PC-9 (cell line): ENCODE data around the gene ACOT2. TPM values are rescaled to one million over a fixed set of nuclear protein-coding genes. Genes with fewer than 3 reads are reported as not detected.
"Not testable (repeated sequence)": the region's sequence is repeated elsewhere in the genome, so short reads cannot be mapped to it uniquely, and the experiment has no call there.

Experiments
- Bru-seq: library from RNA; stranded (reverse); fragments of 400-500 nt; gene quantifications from one replicate; lab custom pipeline; 2021; lab: Mats Ljungman, UMichigan
- BruChase-seq, 2 experiments: library from RNA; stranded (reverse); fragments of 400-500 nt; gene quantifications; one replicate each; lab custom pipeline; 2021; lab: Mats Ljungman, UMichigan
- BruUV-seq: library from RNA; stranded (reverse); fragments of 400-500 nt; replicated peaks from 2 replicates; lab custom pipeline; 2021; lab: Mats Ljungman, UMichigan
- CTCF ChIA-PET: fragments of 300-600 bp; sonication (Branson Sonifier 250); formaldehyde crosslinking; loops from one replicate; lab custom pipeline; 2022; ENCODE audit warnings: antibody characterized with exemption; lab: Charles Lee
- POLR2A ChIA-PET: fragments of 300-600 bp; sonication (Branson Sonifier 250); formaldehyde crosslinking; loops from one replicate; lab custom pipeline; 2022; ENCODE audit warnings: antibody characterized with exemption; ENCODE audit not compliant: unreplicated experiment; lab: Charles Lee
- DNase-seq, 2 experiments: peaks; one replicate each; pipeline versions ENCODE4 v3.0.0 to v3.0.0-alpha.2; 2015 to 2022; ENCODE audit warnings: mixed read lengths in 1 of 2
- H2AFZ ChIP-seq: fragments of 200-600 bp; sonication (generic); 2 replicates; pipeline ENCODE4 v1.8.1; 2017; ENCODE audit warnings: antibody characterized with exemption
- H3F3A ChIP-seq: fragments of 200-600 bp; sonication (generic); 2 replicates; pipeline ENCODE4 v1.8.1; 2017; ENCODE audit warnings: antibody characterized with exemption, mild to moderate bottlenecking, low read depth; ENCODE audit not compliant: insufficient read depth
- H3K27ac ChIP-seq: fragments of 200-600 bp; sonication (generic); 2 replicates; pipeline ENCODE4 v1.6.1; 2016; ENCODE audit warnings: mixed run types
- H3K27me3 ChIP-seq: fragments of 200-600 bp; sonication (generic); 2 replicates; pipeline ENCODE4 v1.6.1; 2016; ENCODE audit warnings: low read depth, mixed run types; ENCODE audit not compliant: insufficient read depth
- H3K36me3 ChIP-seq: fragments of 200-600 bp; sonication (generic); 2 replicates; pipeline ENCODE4 v1.6.1; 2016; ENCODE audit warnings: low read depth, mixed run types
- H3K4me1 ChIP-seq: fragments of 200-600 bp; sonication (generic); replicated peaks from 2 replicates; pipeline ENCODE4 v1.6.1; 2016; ENCODE audit warnings: mixed run types; ENCODE audit not compliant: insufficient read depth
- H3K4me2 ChIP-seq: fragments of 200-600 bp; sonication (generic); 2 replicates; pipeline ENCODE4 v1.6.1; 2017; ENCODE audit warnings: mixed run types
- H3K4me3 ChIP-seq: fragments of 200-600 bp; sonication (generic); 2 replicates; pipeline ENCODE4 v1.6.1; 2016; ENCODE audit warnings: mixed run types
- H3K79me2 ChIP-seq: fragments of 200-600 bp; sonication (generic); 2 replicates; pipeline ENCODE4 v1.6.1; 2017; ENCODE audit warnings: low read depth, mixed run types
- H3K9me2 ChIP-seq: fragments of 200-600 bp; sonication (generic); 2 replicates; pipeline ENCODE4 v1.8.1; 2017; ENCODE audit warnings: mild to moderate bottlenecking; ENCODE audit not compliant: insufficient read depth
- H3K9me3 ChIP-seq: fragments of 200-600 bp; sonication (generic); 2 replicates; pipeline ENCODE4 v1.8.1; 2016; ENCODE audit warnings: low read depth; ENCODE audit not compliant: insufficient read depth
- H4K20me1 ChIP-seq: fragments of 200-600 bp; sonication (generic); 2 replicates; pipeline ENCODE4 v1.8.1; 2017; ENCODE audit not compliant: insufficient read depth
- EZH2 ChIP-seq: fragments of 200-600 bp; sonication (generic); IDR thresholded peaks from 2 replicates; pipeline ENCODE4 v1.8.0; 2017; ENCODE audit warnings: antibody characterized with exemption, low read depth
- intact Hi-C: fragments of 100-400 bp; cut with micrococcal nuclease; formaldehyde crosslinking; loops from one replicate; pipeline ENCODE4 v1.10.0; 2022; ENCODE audit not compliant: unreplicated experiment
- long read RNA-seq: library from polyadenylated mRNA; stranded (forward); transcript quantifications from one replicate; pipeline ENCODE4 v2.0.0, GENCODE V29; 2022
- total RNA-seq: library from RNA; stranded (reverse); gene quantifications from 2 replicates; pipeline ENCODE4 v1.2.3, GENCODE V29; 2021
- TF ChIP-seq, protein P1 (sequence below): fragments of 200-600 bp; sonication (generic); conservative IDR thresholded peaks from 2 replicates; pipeline ENCODE4 v1.6.1; 2017; ENCODE audit warnings: mixed run types, antibody characterized with exemption, mild to moderate bottlenecking, moderate library complexity

Gene ACOT2, protein sequence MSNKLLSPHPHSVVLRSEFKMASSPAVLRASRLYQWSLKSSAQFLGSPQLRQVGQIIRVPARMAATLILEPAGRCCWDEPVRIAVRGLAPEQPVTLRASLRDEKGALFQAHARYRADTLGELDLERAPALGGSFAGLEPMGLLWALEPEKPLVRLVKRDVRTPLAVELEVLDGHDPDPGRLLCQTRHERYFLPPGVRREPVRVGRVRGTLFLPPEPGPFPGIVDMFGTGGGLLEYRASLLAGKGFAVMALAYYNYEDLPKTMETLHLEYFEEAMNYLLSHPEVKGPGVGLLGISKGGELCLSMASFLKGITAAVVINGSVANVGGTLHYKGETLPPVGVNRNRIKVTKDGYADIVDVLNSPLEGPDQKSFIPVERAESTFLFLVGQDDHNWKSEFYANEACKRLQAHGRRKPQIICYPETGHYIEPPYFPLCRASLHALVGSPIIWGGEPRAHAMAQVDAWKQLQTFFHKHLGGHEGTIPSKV
- total RNA-seq (7.2 and 11.1 TPM in 2 replicates), Bru-seq, nascent RNA (percentile 55 among the genes with signal in this experiment), BruChase-seq, experiment 1, labeled RNA remaining after a 2-hour chase (percentile 47 among the genes with signal in this experiment), BruChase-seq, experiment 2, labeled RNA remaining after a 6-hour chase (percentile 64 among the genes with signal in this experiment)
- long read RNA-seq, transcript ACOT2-201 (3 exons, 1,774 nt), result major isoform, 14 of 33 reads
- long read RNA-seq, partial matches to known transcripts, result 8 of 33 reads
- long read RNA-seq, other reads (novel, unspliced or antisense), result 11 of 33 reads

DNA sequence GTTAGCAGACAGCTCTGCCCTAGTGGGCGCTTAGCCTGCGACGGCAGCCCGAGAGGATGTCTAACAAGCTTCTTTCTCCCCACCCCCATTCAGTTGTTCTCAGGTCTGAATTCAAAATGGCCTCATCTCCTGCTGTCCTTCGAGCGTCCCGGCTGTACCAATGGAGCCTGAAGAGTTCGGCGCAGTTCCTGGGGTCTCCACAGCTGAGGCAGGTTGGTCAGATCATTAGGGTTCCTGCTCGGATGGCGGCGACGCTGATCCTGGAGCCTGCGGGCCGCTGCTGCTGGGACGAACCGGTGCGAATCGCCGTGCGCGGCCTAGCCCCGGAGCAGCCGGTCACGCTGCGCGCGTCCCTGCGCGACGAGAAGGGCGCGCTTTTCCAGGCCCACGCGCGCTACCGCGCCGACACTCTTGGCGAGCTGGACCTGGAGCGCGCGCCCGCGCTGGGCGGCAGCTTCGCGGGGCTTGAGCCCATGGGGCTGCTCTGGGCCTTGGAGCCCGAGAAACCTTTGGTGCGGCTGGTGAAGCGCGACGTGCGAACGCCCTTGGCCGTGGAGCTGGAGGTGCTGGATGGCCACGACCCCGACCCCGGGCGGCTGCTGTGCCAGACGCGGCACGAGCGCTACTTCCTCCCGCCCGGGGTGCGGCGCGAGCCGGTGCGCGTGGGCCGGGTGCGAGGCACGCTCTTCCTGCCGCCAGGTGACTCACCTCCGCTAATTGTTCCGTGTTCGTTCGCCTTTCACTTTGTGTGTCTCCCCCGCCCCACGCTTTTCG lies at the start of gene ACOT2:
Gene ACOT2, plus strand, starts transcription at position 29 of the 774 bp plus-strand sequence. Its CDS starts 28 bp downstream, at position 57.
- Histone ChIP-seq H3K27ac (peak within 1 kb of the TSS; percentile 60), H3F3A (peaks cover 27% of the 10 kb centered on the region; the same call in 1 of the 2 replicates), H3K79me2 (peaks cover 28% of the 10 kb centered on the region), H2AFZ (peak within 1 kb of the TSS; percentile 92), H3K4me3 (peak within 1 kb of the TSS; percentile 65), H3K4me1 (peaks cover 29% of the 10 kb centered on the region), H3K4me2 (peak within 1 kb of the TSS; percentile 91)
- TSS peak; percentile 65 for BruUV-seq
- not testable (repeated sequence) for H3K9me3 ChIP-seq, H3K27me3 ChIP-seq, H4K20me1 ChIP-seq, H3K9me2 ChIP-seq, H3K36me3 ChIP-seq
- POLR2A ChIA-PET, result interaction anchor here (0.6 to 1.1 kb wide), 7 partner anchors 33 to 379 kb away, joined by 3 to 22 read pairs (median 6); partner anchors contain the start of gene PTGR2
- peak; percentile 72 to 74 for DNase-seq
- CTCF ChIA-PET, result interaction anchor here (0.6 to 1.6 kb wide), 7 partner anchors 43 to 644 kb away, joined by 3 to 8 read pairs (median 3); no protein-coding TSS in a partner anchor
- intact Hi-C loops, result loop anchor here (2.0 kb wide), 1 partner anchor 63 kb away; no protein-coding TSS in a partner anchor

DNA sequence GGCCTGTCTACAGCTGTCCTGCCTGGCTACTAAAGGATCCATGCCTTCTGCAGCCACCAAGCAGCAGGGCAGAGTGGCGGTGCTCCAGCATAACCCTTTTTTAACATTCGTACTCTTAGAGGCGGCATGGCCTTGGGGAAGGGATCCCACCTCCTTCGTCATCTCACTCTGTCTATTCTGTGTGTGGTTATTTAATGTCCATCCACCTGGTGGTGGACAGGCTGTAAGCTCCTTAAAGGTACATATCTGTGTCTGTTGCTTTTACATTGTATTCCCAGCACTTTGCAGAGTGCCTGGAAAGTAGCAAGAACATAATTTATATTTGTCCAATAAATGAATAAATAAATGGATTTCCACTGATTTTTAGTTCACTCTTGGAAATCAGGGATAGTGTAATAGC lies 47.8 kb upstream of the ACOT2 start:
- no TSS peak for BruUV-seq
- no peaks in the 10 kb centered on the region for H3K27me3 ChIP-seq
- DNase-seq, result no peak
- no peaks in the 10 kb centered on the region for H3K9me3 ChIP-seq
- H2AFZ ChIP-seq, result no peak overlapping the region
- H3K4me3 ChIP-seq, result no peak overlapping the region
- intact Hi-C loops, result no loop called here
- no peak overlapping the region for H3K27ac ChIP-seq
- peaks cover 2% of the 10 kb centered on the region; the same call in 1 of the 2 replicates for H3F3A ChIP-seq
- POLR2A ChIA-PET, result no interaction called here
- peaks cover 4% of the 10 kb centered on the region for H3K4me1 ChIP-seq
- H3K9me2 ChIP-seq, result no peaks in the 10 kb centered on the region
- no peaks in the 10 kb centered on the region for H4K20me1 ChIP-seq
- CTCF ChIA-PET, result interaction anchor here (1.2 kb wide), 1 partner anchor 105 kb away, joined by 4 read pairs; no protein-coding TSS in a partner anchor
- TF ChIP-seq, protein P1, sequence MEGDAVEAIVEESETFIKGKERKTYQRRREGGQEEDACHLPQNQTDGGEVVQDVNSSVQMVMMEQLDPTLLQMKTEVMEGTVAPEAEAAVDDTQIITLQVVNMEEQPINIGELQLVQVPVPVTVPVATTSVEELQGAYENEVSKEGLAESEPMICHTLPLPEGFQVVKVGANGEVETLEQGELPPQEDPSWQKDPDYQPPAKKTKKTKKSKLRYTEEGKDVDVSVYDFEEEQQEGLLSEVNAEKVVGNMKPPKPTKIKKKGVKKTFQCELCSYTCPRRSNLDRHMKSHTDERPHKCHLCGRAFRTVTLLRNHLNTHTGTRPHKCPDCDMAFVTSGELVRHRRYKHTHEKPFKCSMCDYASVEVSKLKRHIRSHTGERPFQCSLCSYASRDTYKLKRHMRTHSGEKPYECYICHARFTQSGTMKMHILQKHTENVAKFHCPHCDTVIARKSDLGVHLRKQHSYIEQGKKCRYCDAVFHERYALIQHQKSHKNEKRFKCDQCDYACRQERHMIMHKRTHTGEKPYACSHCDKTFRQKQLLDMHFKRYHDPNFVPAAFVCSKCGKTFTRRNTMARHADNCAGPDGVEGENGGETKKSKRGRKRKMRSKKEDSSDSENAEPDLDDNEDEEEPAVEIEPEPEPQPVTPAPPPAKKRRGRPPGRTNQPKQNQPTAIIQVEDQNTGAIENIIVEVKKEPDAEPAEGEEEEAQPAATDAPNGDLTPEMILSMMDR, result no peak
- no peak for TF ChIP-seq EZH2
- H3K4me2 ChIP-seq, result no peak overlapping the region
- no peaks in the 10 kb centered on the region for H3K36me3 ChIP-seq
- H3K79me2 ChIP-seq, result no peaks in the 10 kb centered on the region

DNA sequence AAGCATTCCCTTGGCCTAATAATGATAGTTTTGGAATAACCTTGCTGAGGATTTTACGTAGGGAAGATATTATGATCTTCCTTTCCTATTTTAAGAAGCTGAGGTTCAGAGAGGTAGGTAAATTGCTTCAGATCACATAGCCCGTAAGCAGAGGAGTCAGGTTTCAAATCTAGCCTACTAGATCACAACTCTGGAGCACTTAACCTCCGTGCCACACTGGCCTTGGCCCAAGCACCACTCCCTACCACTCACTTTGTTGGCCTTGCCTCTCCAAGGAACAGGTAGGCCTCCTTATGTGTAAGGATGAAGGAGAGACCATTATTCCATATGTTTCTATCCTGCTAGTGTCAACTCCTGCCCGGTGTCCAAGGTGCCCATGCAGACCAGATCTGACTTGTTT lies 44.5 kb upstream of the ACOT2 start:
- Histone ChIP-seq H2AFZ (no peak overlapping the region), H3K79me2 (no peaks in the 10 kb centered on the region), H3K27me3 (no peaks in the 10 kb centered on the region), H3K4me1 (peaks cover 12% of the 10 kb centered on the region), H3K4me3 (no peak overlapping the region), H3F3A (peaks cover 8% of the 10 kb centered on the region; the same call in 1 of the 2 replicates), H3K27ac (no peak overlapping the region), H3K36me3 (no peaks in the 10 kb centered on the region), H3K9me2 (no peaks in the 10 kb centered on the region), H3K4me2 (no peak overlapping the region; the same call in 1 of the 2 replicates), H4K20me1 (no peaks in the 10 kb centered on the region), H3K9me3 (no peaks in the 10 kb centered on the region)
- TF ChIP-seq EZH2, result no peak
- intact Hi-C loops, result no loop called here
- DNase-seq, result no peak
- BruUV-seq, result no TSS peak
- ChIA-PET CTCF (interaction anchor here (0.7 kb wide), 1 partner anchor 37 kb away, joined by 8 read pairs; no protein-coding TSS in a partner anchor), POLR2A (no interaction called here)
